OCI-LY1 (cell line): ENCODE results near the gene POLA2.

Experiments
- CTCF ChIP-seq: fragments of 200-600 bp; sonication (generic), shearing (Covaris generic); IDR thresholded peaks from 2 replicates; pipeline ENCODE4 v1.5.1; 2017; ENCODE audit warnings: mild to moderate bottlenecking, antibody characterized with exemption, low read length, moderate library complexity, mixed read lengths
- EZH2 ChIP-seq: fragments of 200-600 bp; sonication (generic), shearing (Covaris generic); IDR thresholded peaks from 2 replicates; pipeline ENCODE4 v1.8.0; 2017; ENCODE audit warnings: borderline replicate concordance, mixed run types, mild to moderate bottlenecking, antibody characterized with exemption, low read length, moderate library complexity, mixed read lengths

GRCh38 chr11:65308281-65308891 lies 46.6 kb downstream of the POLA2 start:
- no peak for TF ChIP-seq CTCF
- TF ChIP-seq EZH2, result no peak
